Glutamatergic neuron (in vitro differentiated cells): ENCODE results near the gene DDX24. TPM values are rescaled to one million over a fixed set of nuclear protein-coding genes. Genes with fewer than 3 reads are reported as not detected.

Experiments
- DNase-seq: peaks from one replicate; pipeline ENCODE4 v3.0.0; 2022
- H3K27ac Mint-ChIP-seq: one replicate; pipeline ENCODE4 v1.8.0; 2020; ENCODE audit warnings: mild to moderate bottlenecking, mixed read lengths, inconsistent platforms; ENCODE audit not compliant: unreplicated experiment
- H3K27me3 Mint-ChIP-seq: one replicate; pipeline ENCODE4 v1.8.0; 2020; ENCODE audit warnings: mild to moderate bottlenecking, moderate library complexity, mixed read lengths, inconsistent platforms; ENCODE audit not compliant: unreplicated experiment
- H3K36me3 Mint-ChIP-seq: one replicate; pipeline ENCODE4 v1.8.0; 2020; ENCODE audit warnings: mild to moderate bottlenecking, mixed read lengths, inconsistent platforms; ENCODE audit not compliant: unreplicated experiment
- H3K4me1 Mint-ChIP-seq: one replicate; pipeline ENCODE4 v1.8.0; 2020; ENCODE audit warnings: mild to moderate bottlenecking, low read depth, mixed read lengths, inconsistent platforms; ENCODE audit not compliant: unreplicated experiment
- H3K4me3 Mint-ChIP-seq: one replicate; pipeline ENCODE4 v1.8.0; 2020; ENCODE audit warnings: mild to moderate bottlenecking, mixed read lengths, inconsistent platforms; ENCODE audit not compliant: unreplicated experiment
- H3K9me3 Mint-ChIP-seq: one replicate; pipeline ENCODE4 v1.8.0; 2020; ENCODE audit warnings: mild to moderate bottlenecking, moderate library complexity, mixed read lengths, inconsistent platforms; ENCODE audit not compliant: unreplicated experiment
- total RNA-seq: library from RNA; stranded (reverse); fragmentation: NEBNext Ultra II Directional; extraction: Animal tissue kit (Norgen Biotek cat#: 25700); gene quantifications from one replicate; pipeline ENCODE4 v1.2.1, GENCODE V29; 2021; ENCODE audit not compliant: unreplicated experiment
- TF ChIP-seq, protein P1 (sequence below): fragments of 200-600 bp; sonication (generic); IDR thresholded peaks from one replicate; pipeline ENCODE4 v1.5.0; 2021; ENCODE audit not compliant: partially characterized antibody, unreplicated experiment

Gene DDX24
- total RNA-seq, 1 donor from 2014 or later: 257 TPM

DNA sequence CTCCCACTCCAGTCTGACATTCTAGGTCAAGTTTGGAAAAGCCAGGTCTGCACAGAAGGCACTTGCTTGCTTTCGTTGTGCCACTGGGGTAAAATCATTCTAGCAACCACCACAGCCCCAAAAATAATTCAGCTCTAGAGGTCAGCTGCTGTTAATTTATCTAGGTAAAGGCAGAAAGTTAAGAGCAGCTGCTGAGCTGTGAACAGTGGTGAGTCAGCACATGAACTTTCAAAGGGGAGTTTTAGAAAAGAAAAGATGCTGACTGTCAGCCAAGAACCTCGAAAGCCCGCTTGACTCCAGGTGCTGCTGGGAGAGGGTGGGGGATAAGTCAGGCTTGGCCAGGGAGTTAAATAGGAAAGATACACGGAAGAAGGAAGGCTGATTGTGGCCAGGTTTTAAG, 71.2 kb downstream of the DDX24 start:
- no peak for DNase-seq
- peaks cover 6% of the 10 kb centered on the region for H3K27me3 Mint-ChIP-seq
- TF ChIP-seq, protein P1, sequence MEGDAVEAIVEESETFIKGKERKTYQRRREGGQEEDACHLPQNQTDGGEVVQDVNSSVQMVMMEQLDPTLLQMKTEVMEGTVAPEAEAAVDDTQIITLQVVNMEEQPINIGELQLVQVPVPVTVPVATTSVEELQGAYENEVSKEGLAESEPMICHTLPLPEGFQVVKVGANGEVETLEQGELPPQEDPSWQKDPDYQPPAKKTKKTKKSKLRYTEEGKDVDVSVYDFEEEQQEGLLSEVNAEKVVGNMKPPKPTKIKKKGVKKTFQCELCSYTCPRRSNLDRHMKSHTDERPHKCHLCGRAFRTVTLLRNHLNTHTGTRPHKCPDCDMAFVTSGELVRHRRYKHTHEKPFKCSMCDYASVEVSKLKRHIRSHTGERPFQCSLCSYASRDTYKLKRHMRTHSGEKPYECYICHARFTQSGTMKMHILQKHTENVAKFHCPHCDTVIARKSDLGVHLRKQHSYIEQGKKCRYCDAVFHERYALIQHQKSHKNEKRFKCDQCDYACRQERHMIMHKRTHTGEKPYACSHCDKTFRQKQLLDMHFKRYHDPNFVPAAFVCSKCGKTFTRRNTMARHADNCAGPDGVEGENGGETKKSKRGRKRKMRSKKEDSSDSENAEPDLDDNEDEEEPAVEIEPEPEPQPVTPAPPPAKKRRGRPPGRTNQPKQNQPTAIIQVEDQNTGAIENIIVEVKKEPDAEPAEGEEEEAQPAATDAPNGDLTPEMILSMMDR: no peak
- peaks cover 6% of the 10 kb centered on the region for H3K4me1 Mint-ChIP-seq
- H3K4me3 Mint-ChIP-seq: no peak overlapping the region
- no peaks in the 10 kb centered on the region for H3K36me3 Mint-ChIP-seq
- no peak overlapping the region for H3K27ac Mint-ChIP-seq
- H3K9me3 Mint-ChIP-seq: peaks cover 3% of the 10 kb centered on the region

DNA sequence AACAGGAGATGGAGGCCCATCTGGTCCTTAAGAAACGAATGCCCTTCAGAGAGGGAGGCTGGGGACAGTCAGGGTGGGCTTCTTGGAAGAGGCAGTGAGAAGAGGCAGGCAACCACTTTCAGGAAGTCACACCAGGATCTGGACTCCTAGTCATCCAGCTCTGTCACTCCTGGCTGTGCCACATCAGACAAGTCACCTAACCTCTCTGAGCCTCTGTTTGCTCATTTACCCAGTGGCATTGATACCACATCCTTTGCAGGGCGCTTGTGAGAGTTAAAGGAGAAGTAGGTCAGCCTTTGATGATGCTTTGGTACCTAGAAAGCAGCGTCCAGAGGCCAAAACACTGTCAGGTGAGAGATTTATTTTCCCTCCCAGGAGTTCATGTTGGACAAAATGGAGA, 72.8 kb downstream of the DDX24 start:
- Mint-ChIP-seq H3K27me3 (peaks cover 9% of the 10 kb centered on the region), H3K4me3 (no peak overlapping the region)
- TF ChIP-seq, protein P1: no peak

GRCh38 chr14:94005324-94006073, 75.5 kb downstream of the DDX24 start:
- peaks cover 7% of the 10 kb centered on the region for H3K9me3 Mint-ChIP-seq
- DNase-seq: peak; percentile 47
- TF ChIP-seq, protein P1: peak; percentile 62

More for the DNA sequence above, 72.8 kb downstream of the DDX24 start:
- Mint-ChIP-seq H3K9me3 (peaks cover 3% of the 10 kb centered on the region), H3K36me3 (no peaks in the 10 kb centered on the region), H3K4me1 (peaks cover 6% of the 10 kb centered on the region), H3K27ac (no peak overlapping the region)
- no peak for DNase-seq

GRCh38 chr14:94004015-94004414, 77.0 kb downstream of the DDX24 start:
- Mint-ChIP-seq H3K9me3 (peaks cover 11% of the 10 kb centered on the region), H3K27me3 (peaks cover 10% of the 10 kb centered on the region), H3K4me3 (no peak overlapping the region), H3K36me3 (no peaks in the 10 kb centered on the region), H3K27ac (no peak overlapping the region), H3K4me1 (peaks cover 10% of the 10 kb centered on the region)
- no peak for DNase-seq
- TF ChIP-seq, protein P1: no peak

More at GRCh38 chr14:94005324-94006073, 75.5 kb downstream of the DDX24 start:
- H3K27ac Mint-ChIP-seq: no peak overlapping the region
- H3K4me3 Mint-ChIP-seq: no peak overlapping the region
- H3K27me3 Mint-ChIP-seq: peaks cover 11% of the 10 kb centered on the region
- no peaks in the 10 kb centered on the region for H3K36me3 Mint-ChIP-seq
- H3K4me1 Mint-ChIP-seq: peaks cover 7% of the 10 kb centered on the region

GRCh38 chr14:94003397-94003796, 77.6 kb downstream of the DDX24 start:
- no peak overlapping the region for H3K27ac Mint-ChIP-seq
- TF ChIP-seq, protein P1: no peak
- H3K4me3 Mint-ChIP-seq: no peak overlapping the region
- peaks cover 10% of the 10 kb centered on the region for H3K27me3 Mint-ChIP-seq
- no peak for DNase-seq
- peaks cover 11% of the 10 kb centered on the region for H3K9me3 Mint-ChIP-seq
- no peaks in the 10 kb centered on the region for H3K36me3 Mint-ChIP-seq
- peaks cover 12% of the 10 kb centered on the region for H3K4me1 Mint-ChIP-seq
